ENCODE measurements around the gene HBA1. TPM values are rescaled to one million over a fixed set of nuclear protein-coding genes. Genes with fewer than 3 reads are reported as not detected.
"Not testable (repeated sequence)": the region's sequence is repeated elsewhere in the genome, so short reads cannot be mapped to it uniquely, and the experiment has no call there.

Gene HBA1
- total RNA-seq, 1 donor from 2014 or later: not detected

DNA sequence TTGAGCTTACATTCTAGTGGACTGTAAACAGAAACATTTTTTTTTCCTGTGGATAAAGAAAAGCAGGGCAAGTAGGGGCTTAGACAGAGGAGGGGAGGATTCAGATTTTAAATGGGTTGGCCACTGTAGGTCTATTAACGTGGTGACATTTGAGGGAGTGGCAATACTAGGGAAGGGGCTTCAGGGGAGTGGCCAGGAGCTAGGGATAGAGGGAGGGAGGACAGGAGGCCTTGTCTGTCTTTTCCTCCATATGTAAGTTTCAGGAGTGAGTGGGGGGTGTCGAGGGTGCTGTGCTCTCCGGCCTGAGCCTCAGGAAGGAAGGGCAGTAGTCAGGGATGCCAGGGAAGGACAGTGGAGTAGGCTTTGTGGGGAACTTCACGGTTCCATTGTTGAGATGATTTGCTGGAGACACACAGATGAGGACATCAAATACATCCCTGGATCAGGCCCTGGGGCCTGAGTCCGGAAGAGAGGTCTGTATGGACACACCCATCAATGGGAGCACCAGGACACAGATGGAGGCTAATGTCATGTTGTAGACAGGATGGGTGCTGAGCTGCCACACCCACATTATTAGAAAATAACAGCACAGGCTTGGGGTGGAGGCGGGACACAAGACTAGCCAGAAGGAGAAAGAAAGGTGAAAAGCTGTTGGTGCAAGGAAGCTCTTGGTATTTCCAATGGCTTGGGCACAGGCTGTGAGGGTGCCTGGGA is 17.2 kb upstream of the HBA1 start:
- intact Hi-C loops (cut with micrococcal nuclease): no loop called here

DNA sequence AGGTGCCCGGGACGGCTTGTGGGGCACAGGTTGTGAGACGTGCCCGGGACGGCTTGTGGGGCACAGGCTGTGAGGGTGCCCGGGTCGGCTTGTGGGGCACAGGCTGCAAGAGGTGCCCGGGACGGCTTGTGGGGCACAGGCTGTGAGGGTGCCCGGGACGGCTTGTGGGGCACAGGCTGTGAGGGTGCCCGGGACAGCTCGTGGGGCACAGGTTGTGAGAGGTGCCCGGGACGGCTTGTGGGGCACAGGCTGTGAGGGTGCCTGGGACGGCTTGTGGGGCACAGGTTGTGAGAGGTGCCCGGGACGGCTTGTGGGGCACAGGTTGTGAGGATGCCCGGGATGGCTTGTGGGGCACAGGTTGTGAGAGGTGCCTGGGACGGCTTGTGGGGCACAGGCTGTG is 16.2 kb upstream of the HBA1 start:
- intact Hi-C loops (cut with micrococcal nuclease): not testable (repeated sequence)

DNA sequence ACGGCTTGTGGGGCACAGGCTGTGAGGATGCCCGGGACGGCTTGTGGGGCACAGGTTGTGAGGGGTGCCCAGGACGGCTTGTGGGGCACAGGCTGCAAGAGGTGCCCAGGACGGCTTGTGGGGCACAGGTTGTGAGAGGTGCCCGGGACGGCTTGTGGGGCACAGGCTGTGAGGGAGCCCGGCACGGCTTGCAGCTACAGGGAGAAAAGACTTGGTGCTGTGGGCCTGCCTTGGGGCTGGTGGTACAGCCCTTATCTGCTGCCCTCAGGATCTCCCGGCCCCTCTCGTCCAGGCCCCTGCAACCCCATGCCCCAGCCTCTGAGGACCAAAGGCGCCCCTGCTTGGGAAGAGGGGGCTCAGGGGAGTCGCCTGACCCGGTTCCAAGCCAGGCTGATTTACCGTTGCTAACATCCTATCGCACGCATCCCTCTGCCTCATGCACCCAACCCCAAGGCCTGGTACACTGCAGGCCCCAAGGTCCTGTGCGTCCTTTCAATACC is 15.7 kb upstream of the HBA1 start:
- intact Hi-C loops (cut with micrococcal nuclease): no loop called here

DNA sequence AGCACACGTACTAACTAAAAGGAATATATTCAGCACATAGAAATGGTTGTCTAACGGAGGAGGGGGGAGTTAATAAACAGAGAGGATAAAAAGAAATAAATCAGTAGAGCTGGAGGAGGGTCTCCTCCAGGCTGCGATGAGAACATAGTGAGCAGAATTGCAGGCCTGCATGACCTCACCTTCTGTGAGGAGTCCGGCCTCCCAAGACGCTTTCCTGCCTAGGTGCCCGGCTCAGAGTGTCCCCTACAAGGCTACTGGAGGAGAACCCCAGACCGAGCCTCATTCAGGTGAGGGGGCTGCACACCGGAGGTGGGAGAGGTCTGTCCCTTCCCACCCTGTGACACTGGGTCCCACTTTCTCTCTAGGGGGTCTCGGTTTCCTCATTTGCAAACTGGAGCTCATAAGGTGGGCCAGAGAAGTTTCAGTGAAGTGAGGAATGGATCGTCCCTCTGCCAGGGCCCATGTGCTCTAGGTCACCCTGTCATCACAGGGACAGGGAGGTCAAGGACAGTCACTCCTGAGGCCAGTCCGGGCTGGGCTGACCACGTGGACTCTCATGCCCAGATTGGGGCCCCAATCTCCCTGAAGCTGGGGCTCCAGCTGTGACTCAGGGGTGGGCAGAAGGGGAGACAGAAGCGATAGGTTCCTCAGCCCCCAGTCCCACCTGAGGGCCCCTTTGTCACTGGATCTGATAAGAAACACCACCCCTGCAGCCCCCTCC is 14.0 kb upstream of the HBA1 start:
- intact Hi-C loops (cut with micrococcal nuclease): no loop called here

DNA sequence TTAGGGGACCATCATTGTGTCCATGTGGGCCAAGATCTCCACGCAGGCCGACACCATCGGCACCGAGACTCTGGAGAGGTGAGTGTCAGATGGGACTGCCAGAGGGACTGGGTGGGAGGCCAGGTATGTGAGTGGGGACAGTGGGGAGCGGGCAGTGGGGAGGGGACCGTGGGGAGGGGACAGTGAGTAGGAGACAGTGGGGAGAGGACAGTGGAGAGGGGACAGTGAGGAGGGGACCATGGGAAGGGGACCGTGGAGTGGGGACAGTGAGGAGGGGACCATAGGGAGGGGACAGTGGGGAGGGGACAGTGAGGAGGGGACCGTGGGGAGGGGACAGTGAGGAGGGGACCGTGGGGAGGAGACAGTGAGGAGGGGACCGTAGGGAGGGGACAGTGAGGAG is 13.3 kb upstream of the HBA1 start:
- intact Hi-C loops (cut with micrococcal nuclease): not testable (repeated sequence)

DNA sequence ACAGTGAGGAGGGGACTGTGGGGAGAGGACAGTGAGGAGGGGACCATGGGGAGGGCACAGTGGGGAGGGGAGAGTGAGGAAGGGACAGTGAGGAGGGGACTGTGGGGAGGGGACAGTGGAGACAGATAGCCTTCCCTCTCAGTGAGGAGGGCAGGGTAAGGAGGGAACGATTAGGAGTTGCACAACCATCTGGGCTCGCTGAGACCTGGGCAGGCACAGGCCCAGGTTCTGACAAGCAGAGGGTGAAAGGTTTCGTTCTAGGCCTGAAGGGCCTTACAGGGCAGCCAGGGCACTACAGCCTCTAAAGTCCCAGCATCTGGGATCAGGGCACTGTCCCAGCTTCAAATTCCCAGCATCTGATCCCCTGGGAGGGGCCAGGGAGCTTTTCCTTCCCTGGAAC is 12.8 kb upstream of the HBA1 start:
- intact Hi-C loops (cut with micrococcal nuclease): not testable (repeated sequence)

DNA sequence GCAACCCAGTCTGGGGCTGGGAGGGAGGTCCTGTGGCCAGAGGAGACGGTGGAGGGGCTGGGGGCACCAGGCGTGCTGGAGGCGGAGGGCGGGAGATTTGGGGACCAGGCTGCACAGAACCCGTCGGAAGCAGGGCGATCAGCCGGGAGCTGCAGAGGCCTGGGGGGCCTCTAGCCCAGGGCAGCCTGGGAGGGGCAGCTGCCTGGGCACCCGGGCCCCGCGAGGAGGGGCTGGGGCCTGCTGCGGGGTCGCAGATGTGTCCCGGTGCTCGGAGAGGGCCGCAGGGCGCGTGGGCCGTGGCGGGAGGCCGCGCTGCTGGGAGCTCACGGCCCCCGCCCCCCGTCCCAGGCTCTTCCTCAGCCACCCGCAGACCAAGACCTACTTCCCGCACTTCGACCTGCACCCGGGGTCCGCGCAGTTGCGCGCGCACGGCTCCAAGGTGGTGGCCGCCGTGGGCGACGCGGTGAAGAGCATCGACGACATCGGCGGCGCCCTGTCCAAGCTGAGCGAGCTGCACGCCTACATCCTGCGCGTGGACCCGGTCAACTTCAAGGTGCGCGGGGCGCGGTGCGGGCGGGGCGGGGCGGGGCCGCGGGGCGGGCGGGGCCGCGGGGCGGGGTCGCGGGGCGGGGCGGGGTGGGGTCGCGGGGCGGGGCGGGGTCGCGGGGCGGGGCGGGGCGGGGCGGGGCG is 12.2 kb upstream of the HBA1 start:
- intact Hi-C loops (cut with micrococcal nuclease): not testable (repeated sequence)

DNA sequence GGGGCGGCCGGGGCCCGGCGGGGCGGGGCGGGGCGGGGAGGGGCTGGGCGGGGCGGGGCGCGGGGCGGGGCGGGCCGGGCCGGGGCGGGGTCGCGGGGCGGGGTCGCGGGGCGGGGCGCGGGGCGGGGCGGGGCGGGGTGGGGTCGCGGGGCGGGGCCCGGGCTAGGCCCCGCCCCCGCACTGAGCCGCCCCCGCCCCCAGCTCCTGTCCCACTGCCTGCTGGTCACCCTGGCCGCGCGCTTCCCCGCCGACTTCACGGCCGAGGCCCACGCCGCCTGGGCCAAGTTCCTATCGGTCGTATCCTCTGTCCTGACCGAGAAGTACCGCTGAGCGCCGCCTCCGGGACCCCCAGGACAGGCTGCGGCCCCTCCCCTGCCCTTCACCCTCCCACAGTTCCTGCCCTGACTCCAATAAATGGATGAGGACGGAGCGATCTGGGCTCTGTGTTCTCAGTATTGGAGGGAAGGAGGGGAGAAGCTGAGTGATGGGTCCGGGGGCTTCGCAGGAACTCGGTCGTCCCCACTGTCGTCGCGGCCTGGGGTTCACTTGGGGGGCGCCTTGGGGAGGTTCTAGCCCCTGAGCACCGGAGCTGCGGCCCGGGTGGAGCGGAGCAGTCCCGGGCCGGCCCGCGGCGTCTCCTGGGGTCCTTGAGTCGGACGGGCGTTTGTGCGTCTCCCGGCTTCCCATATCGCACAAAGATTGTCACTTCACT is 11.5 kb upstream of the HBA1 start:
- intact Hi-C loops (cut with micrococcal nuclease): loop anchor here (5.0 kb wide), 1 partner anchor 58 kb away; no protein-coding TSS in a partner anchor

DNA sequence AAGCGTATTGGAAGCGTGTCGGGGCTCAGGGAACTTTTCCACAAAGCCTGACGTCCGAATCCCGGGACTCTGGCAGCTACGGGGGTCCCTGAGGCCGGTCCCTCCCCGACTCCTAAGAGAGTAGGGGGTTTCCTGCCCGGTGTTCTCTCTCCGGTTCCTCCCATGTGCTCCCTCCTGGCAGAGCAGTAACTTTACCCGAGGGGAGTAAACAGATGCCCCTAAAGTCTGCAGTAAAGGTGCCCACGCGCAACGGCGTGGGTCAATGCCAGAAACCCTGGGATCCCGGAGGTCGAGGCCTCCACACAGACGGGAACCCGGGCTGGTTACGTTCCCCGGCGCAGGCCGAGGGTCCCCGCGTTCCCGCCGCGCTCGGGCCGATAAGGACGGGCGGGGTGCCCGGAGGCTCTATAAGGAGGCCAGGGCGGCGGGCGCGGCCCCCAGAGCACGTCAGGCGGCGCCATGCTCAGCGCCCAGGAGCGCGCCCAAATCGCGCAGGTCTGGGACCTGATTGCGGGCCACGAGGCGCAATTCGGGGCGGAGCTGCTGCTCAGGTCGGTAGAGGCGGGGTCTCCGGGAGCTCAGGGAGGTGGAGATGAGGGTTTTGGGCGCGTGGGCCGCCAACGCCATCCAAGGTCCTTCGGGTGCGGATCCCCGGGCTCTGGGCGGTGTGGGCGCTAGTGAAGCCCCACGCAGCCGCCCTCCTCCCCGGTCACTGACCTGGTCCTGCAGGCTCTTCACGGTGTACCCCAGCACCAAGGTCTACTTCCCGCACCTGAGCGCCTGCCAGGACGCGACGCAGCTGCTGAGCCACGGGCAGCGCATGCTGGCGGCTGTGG is 10.7 kb upstream of the HBA1 start, which contains the start of gene HBM:
Gene HBM (plus strand): TSS at position 440 of the 836 bp plus-strand sequence. CDS start 20 bp downstream, at position 460.
- intact Hi-C loops (cut with micrococcal nuclease): loop anchor here (5.0 kb wide), 1 partner anchor 58 kb away; no protein-coding TSS in a partner anchor

DNA sequence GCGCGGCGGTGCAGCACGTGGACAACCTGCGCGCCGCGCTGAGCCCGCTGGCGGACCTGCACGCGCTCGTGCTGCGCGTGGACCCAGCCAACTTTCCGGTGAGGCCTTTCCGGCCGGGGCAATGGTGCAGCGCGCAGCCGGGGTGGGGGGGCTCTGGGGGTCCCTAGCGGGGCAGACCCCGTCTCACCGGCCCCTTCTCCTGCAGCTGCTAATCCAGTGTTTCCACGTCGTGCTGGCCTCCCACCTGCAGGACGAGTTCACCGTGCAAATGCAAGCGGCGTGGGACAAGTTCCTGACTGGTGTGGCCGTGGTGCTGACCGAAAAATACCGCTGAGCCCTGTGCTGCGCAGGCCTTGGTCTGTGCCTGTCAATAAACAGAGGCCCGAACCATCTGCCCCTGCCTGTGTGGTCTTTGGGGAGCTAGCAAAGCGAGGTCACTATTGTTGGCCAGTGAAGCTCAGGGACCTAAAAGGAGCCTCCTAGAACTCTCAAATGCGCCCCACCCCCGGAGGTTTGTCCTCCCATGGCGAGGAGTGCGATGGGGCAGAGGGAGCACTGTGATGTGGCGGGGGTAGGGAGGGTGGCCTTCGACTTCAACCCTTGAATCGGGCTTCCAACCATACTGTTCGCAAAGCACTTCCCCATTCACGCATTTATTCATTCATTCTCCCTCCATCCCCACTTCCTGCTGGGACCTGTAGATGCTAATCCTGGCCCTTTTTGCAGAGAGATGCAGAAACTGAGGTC is 9.9 kb upstream of the HBA1 start:
- intact Hi-C loops (cut with micrococcal nuclease): loop anchor here (5.0 kb wide), 1 partner anchor 59 kb away; no protein-coding TSS in a partner anchor

DNA sequence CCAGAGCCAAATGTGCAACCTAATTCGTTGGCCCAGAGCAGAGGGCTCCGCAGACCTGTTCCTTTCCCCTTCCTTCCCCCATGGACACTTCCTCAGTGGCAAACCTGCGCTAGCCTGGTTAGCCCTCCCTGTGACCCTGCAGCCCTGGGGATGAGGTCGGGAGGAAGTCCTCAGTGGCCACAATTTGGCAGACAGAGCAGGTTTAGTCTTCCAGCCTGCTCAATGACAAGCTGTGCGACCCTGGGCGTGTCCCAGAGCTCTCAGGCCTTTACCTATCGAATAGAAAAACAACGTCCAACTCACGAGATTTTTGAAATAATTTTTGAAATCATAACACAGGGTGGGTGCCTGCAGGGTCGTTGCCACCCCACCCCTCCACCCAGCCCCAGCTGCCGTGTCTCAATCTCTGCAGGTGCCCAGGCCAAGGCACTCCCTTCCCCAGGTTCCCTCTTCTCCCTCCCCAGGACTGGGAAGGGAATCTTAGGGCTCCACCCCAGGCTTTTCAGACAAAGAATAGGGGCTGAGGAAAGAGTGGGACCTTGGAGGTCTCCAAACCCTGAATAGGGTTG is 9.3 kb upstream of the HBA1 start:
- intact Hi-C loops (cut with micrococcal nuclease): loop anchor here (5.0 kb wide), 1 partner anchor 60 kb away; no protein-coding TSS in a partner anchor

DNA sequence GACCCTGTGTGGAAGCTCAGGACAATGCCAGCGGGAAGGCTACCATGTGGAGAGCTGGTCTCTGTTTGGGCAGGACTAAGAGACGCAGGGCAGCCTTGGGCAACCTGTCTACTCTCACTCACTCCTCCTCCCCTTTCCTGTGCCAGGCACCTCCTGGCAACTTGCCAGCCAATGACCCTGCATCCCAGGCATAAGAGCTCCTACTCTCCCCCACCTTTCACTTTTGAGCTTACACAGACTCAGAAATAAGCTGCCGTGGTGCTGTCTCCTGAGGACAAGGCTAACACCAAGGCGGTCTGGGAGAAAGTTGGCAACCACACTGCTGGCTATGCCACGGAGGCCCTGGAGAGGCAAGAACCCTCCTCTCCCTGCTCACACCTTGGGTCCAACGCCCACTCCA is 8.1 kb upstream of the HBA1 start:
- intact Hi-C loops (cut with micrococcal nuclease): loop anchor here (5.0 kb wide), 1 partner anchor 61 kb away; no protein-coding TSS in a partner anchor

DNA sequence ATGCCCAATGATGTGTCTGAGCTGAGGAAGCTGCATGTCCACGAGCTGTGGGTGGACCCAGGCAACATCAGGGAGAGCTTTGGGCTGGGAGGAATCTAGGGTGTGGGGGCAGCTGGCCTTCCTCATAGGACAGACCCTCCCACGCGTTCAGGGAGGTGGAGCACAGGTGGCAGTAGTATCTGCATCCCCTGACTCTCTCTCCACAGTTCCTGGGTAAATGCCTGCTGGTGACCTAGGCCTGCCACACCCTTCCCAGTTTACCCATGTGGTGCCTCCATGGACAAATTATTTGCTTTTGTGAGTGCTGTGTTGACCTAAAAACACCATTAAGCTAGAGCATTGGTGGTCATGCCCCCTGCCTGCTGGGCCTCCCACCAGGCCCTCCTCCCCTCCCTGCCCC is 7.5 kb upstream of the HBA1 start:
- intact Hi-C loops (cut with micrococcal nuclease): loop anchor here (5.0 kb wide), 1 partner anchor 62 kb away; no protein-coding TSS in a partner anchor

DNA sequence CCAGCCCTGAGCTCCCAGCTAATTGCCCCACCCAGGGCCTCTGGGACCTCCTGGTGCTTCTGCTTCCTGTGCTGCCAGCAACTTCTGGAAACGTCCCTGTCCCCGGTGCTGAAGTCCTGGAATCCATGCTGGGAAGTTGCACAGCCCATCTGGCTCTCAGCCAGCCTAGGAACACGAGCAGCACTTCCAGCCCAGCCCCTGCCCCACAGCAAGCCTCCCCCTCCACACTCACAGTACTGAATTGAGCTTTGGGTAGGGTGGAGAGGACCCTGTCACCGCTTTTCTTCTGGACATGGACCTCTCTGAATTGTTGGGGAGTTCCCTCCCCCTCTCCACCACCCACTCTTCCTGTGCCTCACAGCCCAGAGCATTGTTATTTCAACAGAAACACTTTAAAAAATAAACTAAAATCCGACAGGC is 6.4 kb upstream of the HBA1 start:
- intact Hi-C loops (cut with micrococcal nuclease): not testable (repeated sequence)

DNA sequence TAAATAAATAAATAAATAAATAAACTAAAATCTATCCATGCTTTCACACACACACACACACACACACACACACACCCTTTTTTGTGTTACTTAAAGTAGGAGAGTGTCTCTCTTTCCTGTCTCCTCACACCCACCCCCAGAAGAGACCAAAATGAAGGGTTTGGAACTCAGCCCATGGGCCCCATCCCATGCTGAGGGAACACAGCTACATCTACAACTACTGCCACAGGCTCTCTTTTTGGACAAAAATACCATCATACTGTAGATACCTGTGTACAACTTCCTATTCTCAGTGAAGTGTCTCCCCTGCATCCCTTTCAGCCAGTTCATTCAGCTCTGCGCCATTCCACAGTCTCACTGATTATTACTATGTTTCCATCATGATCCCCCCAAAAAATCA is 5.7 kb upstream of the HBA1 start:
- intact Hi-C loops (cut with micrococcal nuclease): no loop called here

DNA sequence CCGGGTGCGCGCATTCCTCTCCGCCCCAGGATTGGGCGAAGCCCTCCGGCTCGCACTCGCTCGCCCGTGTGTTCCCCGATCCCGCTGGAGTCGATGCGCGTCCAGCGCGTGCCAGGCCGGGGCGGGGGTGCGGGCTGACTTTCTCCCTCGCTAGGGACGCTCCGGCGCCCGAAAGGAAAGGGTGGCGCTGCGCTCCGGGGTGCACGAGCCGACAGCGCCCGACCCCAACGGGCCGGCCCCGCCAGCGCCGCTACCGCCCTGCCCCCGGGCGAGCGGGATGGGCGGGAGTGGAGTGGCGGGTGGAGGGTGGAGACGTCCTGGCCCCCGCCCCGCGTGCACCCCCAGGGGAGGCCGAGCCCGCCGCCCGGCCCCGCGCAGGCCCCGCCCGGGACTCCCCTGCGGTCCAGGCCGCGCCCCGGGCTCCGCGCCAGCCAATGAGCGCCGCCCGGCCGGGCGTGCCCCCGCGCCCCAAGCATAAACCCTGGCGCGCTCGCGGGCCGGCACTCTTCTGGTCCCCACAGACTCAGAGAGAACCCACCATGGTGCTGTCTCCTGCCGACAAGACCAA is 4.0 kb upstream of the HBA1 start, which contains the start of gene HBA2:
Gene HBA2 (plus strand): TSS at position 503 of the 568 bp plus-strand sequence. CDS start 37 bp downstream, at position 540.
- intact Hi-C loops (cut with micrococcal nuclease): not testable (repeated sequence)

DNA sequence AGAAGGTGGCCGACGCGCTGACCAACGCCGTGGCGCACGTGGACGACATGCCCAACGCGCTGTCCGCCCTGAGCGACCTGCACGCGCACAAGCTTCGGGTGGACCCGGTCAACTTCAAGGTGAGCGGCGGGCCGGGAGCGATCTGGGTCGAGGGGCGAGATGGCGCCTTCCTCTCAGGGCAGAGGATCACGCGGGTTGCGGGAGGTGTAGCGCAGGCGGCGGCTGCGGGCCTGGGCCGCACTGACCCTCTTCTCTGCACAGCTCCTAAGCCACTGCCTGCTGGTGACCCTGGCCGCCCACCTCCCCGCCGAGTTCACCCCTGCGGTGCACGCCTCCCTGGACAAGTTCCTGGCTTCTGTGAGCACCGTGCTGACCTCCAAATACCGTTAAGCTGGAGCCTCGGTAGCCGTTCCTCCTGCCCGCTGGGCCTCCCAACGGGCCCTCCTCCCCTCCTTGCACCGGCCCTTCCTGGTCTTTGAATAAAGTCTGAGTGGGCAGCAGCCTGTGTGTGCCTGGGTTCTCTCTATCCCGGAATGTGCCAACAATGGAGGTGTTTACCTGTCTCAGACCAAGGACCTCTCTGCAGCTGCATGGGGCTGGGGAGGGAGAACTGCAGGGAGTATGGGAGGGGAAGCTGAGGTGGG is 3.1 kb upstream of the HBA1 start:
- intact Hi-C loops (cut with micrococcal nuclease): not testable (repeated sequence)

Measured in T-helper 1 cell treated with Interleukin-12 subunit alpha and Interleukin-12 subunit beta and Interleukin-4 antibody, amounts not matched to agents 30 ng/mL and 1 ng/mL, for 36 hours (primary cell).